ENCODE data around the gene ZNHIT3.
"Not testable (repeated sequence)": the region's sequence is repeated elsewhere in the genome, so short reads cannot be mapped to it uniquely, and the experiment has no call there.

The ZNHIT3 gene

DNA sequence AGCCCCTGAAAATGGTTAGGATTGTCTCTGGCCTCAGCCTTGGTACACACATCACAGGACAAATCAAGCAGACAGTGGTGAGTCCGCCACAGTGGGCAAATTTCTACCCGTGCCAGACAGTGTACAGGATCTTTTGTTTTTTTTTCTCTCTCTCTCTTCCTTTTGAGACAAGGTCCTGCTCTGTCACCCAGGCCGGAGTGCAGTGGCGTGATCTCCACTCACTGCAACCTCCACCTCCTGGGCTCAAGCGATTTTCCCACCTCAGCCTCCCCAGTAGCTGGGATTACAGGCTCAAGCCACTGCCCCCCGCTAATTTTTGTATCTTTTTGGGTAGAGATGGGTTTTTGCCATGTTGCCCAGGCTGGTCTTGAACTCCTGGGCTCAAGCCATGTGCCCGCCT is 2.5 kb upstream of the ZNHIT3 start:
- not testable (repeated sequence) for DNase-seq (ENCODE audit: low read depth in 2 of 2)

DNA sequence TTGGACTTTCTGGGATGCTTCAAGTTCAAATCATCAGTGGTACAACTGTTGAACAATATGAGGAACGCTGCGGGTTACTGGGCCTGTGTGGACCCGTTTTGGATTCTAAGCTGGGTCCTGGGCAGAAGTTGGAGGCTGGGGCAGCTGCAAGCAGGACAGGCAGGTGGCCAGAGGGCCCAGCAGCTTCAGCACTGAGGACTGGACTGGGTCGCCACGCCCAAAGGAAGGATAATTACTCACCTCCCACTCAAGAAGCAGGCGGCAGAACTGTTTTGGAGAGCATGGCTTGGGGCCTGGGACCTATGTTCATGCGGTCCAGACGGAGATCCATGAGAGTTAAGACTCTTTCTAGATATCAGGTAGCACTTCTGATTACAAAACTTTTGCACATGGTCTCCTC is 1.5 kb upstream of the ZNHIT3 start:
- no peak for DNase-seq (ENCODE audit: low read depth in 2 of 2)

DNA sequence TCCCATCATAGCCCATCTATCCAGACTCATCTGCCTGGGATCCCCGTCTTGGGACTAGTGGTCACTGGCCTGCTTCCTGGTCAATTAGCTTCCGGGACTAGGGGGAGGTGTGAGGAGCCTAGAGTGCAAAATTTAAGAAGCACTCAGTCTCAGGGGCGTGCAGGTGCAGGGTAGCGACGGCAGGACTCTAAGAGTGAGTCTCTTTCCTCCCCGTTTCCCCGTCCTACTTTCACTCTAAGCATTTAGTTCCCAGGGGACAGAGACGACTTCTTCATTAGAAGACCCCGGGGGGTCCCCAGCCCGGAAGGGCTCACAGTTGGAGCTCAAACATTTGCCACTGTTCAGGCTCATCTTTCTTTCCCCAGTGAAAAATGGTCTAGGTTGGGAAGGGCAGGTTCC is 677 bp upstream of the ZNHIT3 start:
- DNase-seq (ENCODE audit: low read depth in 2 of 2) = no peak

DNA sequence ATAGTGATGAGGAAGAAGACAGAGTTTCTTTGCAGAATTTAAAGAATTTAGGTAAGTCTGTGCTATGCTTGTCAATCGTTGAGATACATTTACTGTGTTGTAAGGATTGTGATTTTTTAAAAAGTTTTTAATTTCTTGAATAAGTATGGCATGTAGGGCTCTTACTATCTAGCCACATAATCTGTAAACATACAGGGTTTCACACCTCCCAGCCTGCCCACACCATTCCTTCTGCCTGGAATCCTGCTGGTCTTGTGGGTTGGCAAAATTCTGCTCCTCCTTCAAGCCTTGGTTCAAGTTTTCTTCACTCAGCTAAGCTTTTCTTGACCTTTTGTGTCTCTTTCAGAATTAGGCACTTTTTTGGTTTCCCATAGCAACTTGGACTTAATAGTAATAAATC is 7.5 kb downstream of the ZNHIT3 start:
- DNase-seq (ENCODE audit: low read depth in 2 of 2) = no peak

DNA sequence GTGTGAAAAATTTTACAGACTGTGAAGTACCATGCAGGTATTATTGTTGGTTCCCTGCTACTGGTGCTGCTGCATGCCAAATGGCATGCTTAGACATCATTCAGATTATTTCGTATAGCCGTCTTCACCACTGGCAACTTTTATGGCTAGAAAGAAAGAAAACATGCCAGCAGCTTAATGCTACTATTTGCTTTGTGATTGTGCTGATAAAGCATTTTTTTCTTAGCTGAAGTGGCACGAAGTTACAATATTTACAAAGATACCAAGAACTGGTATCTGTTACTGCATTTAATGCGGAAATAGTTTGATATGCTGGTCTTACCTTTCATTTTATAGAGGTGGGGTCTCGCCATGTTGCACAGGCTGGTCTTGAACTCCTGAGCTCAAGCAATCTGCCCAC is 8.2 kb downstream of the ZNHIT3 start:
- DNase-seq (ENCODE audit: low read depth in 2 of 2) = no peak

DNA sequence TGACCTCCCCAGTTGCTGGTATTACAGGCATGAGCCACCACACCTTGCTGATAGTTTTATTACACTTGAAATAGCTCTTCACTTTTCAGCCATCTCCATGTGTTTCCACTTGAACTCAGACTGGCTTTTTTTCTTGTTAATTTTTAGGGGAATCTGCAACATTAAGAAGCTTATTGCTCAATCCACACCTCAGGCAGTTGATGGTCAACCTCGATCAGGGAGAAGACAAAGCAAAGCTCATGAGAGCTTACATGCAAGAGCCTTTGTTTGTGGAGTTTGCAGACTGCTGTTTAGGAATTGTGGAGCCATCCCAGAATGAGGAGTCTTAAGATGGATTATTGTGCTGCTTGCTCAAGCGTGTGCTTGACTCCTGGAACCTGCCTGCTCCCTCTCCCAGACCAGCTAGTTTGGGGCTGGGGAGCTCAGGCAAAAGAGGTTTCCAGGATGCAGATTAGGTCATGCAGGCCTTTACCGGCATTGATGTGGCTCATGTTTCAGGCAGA is 8.6 kb downstream of the ZNHIT3 start:
- no peak for DNase-seq (ENCODE audit: low read depth in 2 of 2)

DNA sequence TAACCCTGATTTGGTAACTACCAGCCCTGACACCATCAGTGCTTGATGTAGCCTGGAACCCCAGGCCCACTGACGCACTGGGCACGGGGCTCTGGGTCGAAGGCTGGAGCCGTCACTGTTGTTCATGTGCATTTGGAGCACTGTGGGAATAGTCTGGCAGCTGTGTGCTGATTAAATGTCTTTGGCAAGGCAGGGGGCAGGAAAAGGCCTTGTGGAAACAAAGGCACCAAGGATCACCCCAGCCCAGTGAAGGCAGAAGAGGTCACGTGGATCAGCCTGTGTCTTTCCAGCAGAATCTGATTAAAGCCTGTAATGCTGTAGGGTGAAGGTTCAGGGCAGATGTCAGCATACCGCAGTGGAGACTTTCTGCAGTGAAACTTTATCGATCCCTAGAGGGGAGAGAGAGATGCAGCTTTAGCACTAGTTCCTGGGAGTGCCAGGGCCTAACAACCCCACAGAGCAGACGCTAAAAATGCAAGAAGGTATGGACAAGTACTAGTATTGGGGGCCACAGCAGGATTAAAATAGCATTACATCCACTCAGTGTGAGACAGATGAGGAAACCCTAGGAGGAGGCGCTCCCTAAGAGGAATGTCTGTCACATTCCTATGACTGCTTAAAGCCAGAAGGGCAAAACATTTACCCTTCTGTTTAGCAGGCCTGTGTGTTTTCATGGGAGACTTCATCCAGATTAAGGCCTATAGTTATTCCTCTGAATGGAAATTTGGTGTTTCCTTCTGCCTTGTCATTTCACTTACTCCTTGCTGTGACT is 9.7 kb downstream of the ZNHIT3 start:
- no peak for DNase-seq (ENCODE audit: low read depth in 2 of 2)

DNA sequence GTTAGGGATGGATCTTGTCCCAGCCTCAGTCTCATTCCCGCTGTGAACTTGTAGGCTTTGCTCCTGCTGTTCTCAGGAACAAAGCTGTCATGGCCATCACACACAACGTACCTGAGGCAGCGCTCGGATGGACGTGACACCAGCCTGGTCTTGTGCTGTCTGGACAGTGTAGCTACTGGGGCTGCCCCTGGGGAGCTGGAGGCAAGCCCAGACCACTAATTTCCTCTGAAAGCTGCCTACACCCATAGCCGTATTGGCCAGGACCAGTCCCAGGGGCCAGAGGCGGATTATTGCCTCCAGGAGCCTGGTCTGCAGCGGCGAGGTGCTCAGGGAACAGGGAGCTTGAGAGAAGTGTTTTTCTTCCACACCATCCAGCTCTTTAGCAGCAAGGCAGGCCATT is 11.7 kb downstream of the ZNHIT3 start:
- no peak for DNase-seq (ENCODE audit: low read depth in 2 of 2)

DNA sequence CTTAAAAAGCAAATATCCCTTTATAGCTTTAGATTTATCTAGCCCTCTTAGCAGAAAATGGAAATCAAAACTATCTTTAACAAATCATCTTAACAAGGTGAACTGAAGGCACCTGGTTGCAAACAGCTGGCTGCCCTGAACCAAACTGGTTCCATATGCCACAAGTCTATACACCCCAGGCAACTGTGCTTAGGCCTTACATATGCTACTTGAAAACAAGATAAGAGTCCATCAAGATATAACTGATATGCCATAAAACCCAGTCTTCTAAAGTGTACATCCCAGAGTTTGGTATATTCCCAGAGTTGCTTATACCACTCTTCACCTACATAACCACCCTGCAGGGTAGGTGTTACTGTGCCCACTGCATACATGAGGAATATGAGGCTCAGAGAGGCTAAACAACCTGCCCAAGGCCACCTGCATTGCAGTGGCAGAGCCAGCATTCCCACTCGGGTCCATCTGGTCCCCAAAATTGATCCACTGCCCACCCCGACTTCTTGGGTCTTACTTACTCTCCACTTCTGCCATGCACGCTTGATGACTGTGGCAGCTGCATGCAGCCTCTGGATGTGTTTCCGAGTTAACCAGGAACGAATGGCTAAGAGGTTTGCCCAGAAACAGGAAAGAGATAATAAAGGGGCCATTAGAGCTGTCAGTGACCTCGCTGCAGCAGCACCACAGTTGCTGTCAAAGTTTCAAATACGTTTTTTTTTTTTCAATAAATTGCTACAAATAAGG is 12.2 kb downstream of the ZNHIT3 start:
- DNase-seq (ENCODE audit: low read depth in 2 of 2) = no peak

DNA sequence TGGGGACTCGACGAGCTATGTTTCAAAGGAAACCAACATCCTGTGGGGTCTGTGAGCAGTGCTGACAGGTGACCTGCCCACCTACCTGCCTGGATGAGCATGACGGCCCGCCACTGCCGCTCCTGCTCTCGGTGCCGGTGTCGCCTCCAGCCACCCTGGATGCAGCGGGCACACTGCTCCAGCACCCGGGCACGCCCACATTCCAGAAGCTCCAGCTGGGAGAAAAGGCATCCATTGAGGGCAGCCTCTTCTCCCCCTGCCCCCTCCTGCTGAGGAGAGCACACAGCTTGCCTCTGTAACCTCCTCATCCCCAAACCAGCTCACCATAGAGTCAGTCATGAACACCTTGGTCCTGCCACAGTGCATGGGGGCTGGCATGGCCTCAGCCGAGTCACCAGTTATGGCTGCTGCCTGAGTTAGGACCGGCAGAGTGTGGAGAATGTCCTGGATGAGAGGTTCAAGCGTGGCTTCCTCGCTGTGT is 14.3 kb downstream of the ZNHIT3 start:
- DNase-seq (ENCODE audit: low read depth in 2 of 2) = no peak

DNA sequence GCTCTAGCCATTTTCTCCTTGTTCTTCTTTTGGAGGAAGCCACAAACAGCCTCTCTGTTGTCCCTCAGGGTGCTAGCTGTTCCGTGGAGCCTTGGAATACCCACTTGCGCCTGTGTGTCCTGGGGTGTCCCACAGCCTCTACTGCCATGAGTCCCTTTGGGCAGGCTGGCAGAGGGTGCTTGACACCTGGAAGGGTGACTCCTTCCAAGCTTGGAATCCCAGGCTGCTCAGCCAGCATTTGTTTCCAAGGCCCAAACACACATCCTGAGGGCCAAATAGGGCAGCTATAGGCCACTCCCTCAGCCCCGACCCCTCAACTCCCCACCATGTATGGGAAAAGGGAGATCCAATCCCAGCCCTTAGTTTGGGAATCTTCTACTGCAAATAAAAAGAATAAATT is 14.9 kb downstream of the ZNHIT3 start:
- DNase-seq (ENCODE audit: low read depth in 2 of 2) = no peak

DNA sequence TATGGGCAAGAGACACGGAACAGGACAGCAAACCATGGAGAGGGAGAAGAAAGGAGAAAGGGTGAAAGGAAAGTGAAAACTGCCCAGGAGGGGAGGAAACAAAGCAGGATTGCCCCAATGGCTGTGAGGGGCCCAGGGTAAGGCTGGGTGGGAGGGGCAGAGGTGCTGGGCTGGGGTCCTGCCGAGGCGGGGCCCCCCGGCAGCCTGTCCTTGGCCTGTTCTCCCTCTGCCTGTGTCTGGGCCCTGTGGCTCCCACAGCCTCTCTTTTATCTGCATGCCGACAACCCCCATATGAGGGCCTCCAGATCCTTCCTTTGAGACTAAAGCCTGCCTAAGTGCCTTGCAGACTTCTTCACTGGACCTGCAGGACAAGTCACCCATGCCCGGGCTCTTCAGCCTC is 15.5 kb downstream of the ZNHIT3 start:
- DNase-seq (ENCODE audit: low read depth in 2 of 2) = no peak

DNA sequence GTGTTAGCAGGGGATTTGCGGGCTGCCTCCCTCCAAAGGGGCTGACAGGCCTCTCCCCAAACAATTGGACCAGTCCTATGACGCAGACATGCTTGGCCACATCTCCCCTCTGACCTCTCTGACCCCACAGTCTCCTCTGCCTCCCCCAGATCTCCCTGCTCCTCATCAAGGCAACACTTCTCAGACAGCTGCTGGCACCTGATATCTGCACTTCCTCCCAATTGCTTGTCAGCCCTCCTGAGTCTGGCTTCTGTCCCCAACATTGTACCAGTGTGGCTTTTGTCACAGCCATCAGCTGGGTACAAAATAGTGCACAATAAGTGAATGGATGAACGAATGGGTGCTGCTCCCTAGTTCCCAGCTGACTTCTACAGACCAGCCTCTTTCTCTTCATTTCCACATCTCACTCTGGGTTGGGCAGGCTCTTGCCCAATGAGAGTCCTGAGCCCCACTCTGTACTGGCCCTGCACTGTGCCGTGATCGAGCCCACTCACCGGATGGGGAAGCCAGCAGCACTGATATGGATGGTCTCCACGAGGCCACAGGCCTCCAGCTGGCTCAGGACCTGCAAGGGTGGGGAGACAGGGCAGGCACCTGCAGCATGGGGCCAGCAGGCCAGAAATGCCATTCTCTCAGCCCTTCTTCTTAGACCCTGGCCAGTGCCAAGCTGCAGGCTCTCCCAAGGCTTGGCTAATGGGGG is 17.1 kb downstream of the ZNHIT3 start:
- DNase-seq (ENCODE audit: low read depth in 2 of 2) = no peak

DNA sequence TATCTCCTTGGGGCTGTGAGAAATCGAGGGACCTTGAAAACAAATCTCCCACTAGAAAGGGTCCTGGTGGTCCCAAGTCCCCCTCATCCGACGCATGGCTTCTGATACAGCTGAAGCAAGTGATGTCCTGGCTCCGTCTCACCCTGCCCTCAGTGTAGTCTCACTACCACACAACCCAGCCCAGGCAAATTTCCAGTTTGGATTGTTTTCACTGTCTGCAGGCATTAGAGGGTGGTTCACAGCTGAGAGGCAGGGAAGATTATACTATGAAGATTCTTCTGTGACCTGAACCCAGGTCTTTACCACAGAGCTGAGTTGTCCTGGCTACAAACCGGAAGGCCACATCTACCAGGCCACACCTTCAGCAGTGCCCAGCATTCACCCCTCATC is 17.7 kb downstream of the ZNHIT3 start:
- no peak for DNase-seq (ENCODE audit: low read depth in 2 of 2)

DNA sequence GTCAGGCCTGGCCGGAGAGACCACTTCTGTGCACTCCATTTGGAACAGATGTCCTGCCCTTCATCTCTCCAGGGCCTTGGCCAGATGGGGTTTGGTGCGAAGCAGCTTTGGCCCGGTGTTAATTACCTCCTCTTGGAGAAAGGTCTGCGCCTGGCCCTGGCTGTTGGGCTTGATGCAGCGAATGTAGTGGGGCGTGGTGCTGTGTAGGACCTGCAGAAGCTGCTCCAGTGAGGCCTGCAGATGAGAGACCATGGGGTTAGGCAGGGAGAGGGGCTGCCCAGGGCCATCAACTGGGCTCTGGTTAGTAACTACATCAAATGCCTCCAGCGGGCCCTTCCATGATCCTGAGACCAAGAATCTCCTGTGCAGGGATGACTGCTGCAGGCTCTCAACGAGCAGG is 18.7 kb downstream of the ZNHIT3 start:
- no peak for DNase-seq (ENCODE audit: low read depth in 2 of 2)

DNA sequence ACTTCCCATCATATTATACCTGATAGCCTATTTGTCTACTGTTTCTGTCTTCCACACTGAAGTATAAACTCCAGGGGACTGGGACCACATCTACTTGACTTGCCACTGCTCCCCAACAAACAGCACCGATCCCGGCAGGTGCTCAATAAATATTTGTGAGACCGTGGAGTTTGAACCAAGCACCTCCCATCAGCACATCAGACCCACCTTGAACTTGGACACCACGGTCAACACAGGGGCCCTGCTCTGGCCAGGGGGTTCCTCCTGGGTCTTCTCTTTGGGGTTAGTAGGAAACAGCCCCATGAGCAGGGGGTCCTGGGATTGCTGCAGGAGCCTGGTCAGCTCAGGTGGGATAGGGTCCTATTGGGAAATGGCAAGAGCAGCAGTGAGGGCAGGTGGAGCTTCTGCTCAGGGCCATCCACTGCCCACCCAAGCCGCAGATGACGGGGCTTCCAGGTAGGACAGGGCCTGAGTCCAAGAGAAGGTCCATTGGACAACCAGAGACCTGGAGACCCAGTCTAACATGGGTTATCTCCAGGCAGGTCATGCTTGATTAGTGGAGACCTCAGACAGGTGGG is 19.9 kb downstream of the ZNHIT3 start:
- no peak for DNase-seq (ENCODE audit: low read depth in 2 of 2)

DNA sequence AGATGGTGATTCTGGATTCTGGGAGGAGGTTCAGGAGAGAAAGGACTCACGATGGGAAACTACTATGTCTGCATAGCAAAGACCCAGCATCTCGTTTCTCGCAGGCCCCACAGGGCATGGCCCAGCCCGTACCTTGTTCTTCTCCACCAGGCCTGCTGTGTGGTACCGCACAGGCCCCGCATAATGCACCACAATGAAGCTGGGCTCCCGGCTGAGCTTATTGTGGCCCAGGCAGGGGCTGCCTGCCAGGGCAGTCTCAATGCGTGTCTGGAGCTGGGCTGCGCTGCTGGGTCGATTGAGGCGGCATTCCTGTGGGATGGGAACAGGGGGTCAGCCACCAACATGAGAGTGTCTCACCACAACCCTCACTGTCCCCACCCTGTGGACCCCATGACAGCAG is 20.4 kb downstream of the ZNHIT3 start:
- no peak for DNase-seq (ENCODE audit: low read depth in 2 of 2)

DNA sequence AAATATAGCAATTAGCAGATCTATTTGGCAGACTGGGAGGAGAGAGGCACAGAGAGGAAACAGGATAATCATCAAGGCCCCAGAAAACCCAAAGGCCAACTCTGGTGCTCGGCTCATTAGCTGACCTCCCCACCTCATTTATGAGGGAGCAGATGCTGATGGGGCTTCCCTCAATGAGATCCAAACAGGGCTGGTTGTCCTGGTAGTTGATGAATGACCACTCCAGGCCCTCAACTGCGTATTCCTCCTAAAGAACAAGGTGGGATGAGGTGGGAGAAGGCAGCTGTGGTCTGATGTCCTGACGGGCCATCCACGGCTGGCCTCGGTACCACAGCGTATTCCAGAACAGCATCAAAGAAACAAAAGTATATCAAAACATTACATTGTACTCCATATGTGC is 20.8 kb downstream of the ZNHIT3 start:
- DNase-seq (ENCODE audit: low read depth in 2 of 2) = no peak

DNA sequence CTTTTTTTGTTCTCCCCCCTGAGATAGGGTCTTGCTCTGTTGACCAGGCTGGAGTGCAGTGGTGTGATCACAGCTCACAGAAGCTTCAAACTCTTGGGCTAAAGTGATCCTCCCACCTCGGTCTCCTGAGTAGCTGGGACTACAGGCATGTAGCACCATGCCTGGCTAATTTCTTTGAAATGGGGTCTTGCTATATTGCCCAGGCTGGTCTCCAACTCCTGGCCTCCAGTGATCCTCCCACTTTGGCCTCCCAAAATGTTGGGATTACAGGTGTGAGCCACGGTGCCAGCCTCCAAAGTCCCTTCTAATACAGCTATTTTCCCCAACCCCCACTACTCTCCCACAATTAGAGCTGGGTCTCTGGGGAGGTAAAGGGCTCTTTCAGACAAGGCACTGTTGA is 22.0 kb downstream of the ZNHIT3 start:
- DNase-seq (ENCODE audit: low read depth in 2 of 2) = not testable (repeated sequence)

DNA sequence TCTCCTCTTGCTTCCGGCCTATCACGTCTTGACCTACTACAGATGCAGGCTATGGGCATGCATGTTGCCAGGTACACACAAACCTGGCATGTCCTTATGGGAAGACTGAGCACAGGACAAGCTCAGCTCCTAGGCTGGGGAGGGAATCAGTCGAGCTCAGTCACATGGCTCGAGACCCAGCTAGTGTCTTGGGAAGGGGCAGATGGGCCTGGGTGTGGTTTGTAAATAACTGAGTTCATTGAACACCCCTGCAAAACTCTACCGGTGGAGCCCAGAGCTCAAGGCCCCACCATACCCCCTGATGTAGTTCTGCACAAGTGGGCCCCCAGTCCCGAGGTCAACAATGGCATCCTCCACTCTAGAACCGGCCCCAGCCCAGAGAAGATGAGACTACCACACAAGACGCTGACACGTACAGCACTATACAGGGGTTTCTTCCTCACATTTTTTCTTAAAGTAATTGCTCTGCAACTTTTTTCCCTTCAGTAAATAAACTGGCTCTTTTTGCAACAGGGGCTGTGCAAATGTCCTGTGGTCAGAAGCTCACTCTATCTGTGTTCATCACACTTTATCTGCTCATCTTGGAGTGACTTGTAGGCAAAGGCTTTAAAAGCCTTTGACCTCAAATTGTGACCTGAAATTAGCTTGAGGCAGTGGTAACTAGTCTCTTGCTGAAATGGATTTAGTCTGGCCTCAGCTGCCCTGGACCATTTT is 22.9 kb downstream of the ZNHIT3 start:
- DNase-seq (ENCODE audit: low read depth in 2 of 2) = no peak

DNA sequence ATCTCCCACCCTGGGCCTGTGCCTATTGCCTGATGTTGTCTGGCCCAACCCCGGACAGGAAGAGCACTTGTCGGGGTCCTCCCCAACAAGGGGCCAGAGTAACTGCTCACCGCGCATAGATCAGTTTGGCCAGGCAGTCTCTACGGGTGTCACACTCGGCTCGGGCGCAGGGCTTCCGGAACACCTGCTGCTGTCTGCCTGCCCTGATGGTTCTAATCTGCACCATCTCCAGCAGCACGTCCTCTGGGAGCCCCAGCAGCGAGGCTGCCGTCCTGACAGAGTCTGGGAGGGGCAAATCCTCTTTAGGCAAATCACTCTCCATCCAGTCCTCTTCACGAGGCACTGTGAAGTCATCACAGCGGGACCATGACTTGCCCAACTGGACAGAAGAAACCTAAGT is 24.2 kb downstream of the ZNHIT3 start:
- no peak for DNase-seq (ENCODE audit: low read depth in 2 of 2)

DNA sequence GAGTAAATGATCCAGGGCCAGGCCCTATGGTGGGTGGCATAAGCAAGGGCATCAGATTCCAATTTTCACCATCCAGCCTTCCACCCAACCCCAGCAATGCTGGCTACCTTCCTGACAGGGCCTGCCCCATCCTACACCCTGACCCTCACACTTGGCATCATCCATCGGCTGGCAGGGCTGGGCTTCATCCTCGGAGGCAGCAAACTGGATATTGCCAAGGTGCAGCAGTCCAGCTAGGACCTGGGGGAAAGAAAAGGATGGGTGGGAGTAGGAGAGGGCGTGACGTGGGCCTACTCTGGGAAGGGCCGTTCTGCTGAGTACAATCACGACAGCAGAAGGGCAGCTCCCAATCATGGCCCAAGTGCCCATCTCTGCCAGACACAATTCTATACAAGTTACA is 24.7 kb downstream of the ZNHIT3 start:
- DNase-seq (ENCODE audit: low read depth in 2 of 2) = no peak
